OCI-LY3 (cell line): ENCODE data around the gene AGMAT.

Source experiments
- H2AFZ ChIP-seq: fragments of 200-600, 300-600 bp; shearing (Covaris generic); 2 replicates; pipeline ENCODE4 v1.6.0; 2014; ENCODE audit warnings: antibody characterized with exemption, low read depth, low read length
- H3K27ac ChIP-seq: fragments of 200-600, 300-600 bp; sonication (generic); 2 replicates; pipeline ENCODE4 v1.5.1; 2014; ENCODE audit warnings: mild to moderate bottlenecking, low read length, moderate library complexity, mixed read lengths
- H3K27me3 ChIP-seq: fragments of 200-600, 300-600 bp; sonication (generic); 2 replicates; pipeline ENCODE4 v1.6.1; 2014; ENCODE audit warnings: low read depth, low read length, mixed read lengths
- H3K36me3 ChIP-seq: fragments of 200-600, 300-600 bp; sonication (generic); replicated peaks from 2 replicates; pipeline ENCODE3; 2014; ENCODE audit warnings: low read depth, low read length, mixed read lengths
- H3K4me1 ChIP-seq: fragments of 300-600, 200-600 bp; sonication (generic); 2 replicates; pipeline ENCODE4 v1.6.1; 2014; ENCODE audit warnings: low read length, mixed read lengths
- H3K4me2 ChIP-seq: fragments of 200-600, 300-600 bp; sonication (generic); 2 replicates; pipeline ENCODE4 v1.6.1; 2014; ENCODE audit warnings: low read length, mixed read lengths
- H3K4me3 ChIP-seq: fragments of 300-600, 200-600 bp; sonication (generic); 2 replicates; pipeline ENCODE4 v1.5.1; 2014; ENCODE audit warnings: antibody characterized with exemption, mild to moderate bottlenecking, low read length, moderate library complexity
- H3K79me2 ChIP-seq: fragments of 300-600, 200-600 bp; shearing (Covaris generic); 2 replicates; pipeline ENCODE4 v1.6.1; 2014; ENCODE audit warnings: mild to moderate bottlenecking, low read length, mixed read lengths
- H3K9ac ChIP-seq: fragments of 300-600, 200-600 bp; shearing (Covaris generic); 2 replicates; pipeline ENCODE4 v1.6.0; 2014; ENCODE audit warnings: mild to moderate bottlenecking, low read length, moderate library complexity
- H3K9me3 ChIP-seq: fragments of 200-600, 300-600 bp; shearing (Covaris generic); 2 replicates; pipeline ENCODE4 v1.6.1; 2014; ENCODE audit warnings: low read length, mixed read lengths; ENCODE audit not compliant: insufficient read depth
- H4K20me1 ChIP-seq: fragments of 200-600, 300-600 bp; sonication (generic); 2 replicates; pipeline ENCODE4 v1.6.1; 2016; ENCODE audit warnings: low read length, mixed read lengths; ENCODE audit not compliant: insufficient read depth
- CTCF ChIP-seq: fragments of 200-600, 300-600 bp; sonication (generic); IDR thresholded peaks from 2 replicates; pipeline ENCODE4 v1.5.1; 2014; ENCODE audit warnings: antibody characterized with exemption, low read length, low read depth
- EZH2phosphoT487 ChIP-seq: fragments of 200-600 bp; shearing (Covaris generic); IDR thresholded peaks from 2 replicates; pipeline ENCODE4 v1.6.1; 2018; ENCODE audit warnings: antibody characterized with exemption, mixed run types, low read depth

AGMAT gene

GRCh38 chr1:15584489-15585363 lies at the start of gene AGMAT:
Gene AGMAT (minus strand): TSS chr1:15585051. CDS start chr1:15584967, 84 bp downstream.
- Histone ChIP-seq H3K9ac (peak within 1 kb of the TSS; percentile 63), H3K27ac (no peak within 1 kb of the TSS), H2AFZ (peak within 1 kb of the TSS; percentile 9; the same call in 1 of the 2 replicates), H3K9me3 (no peaks in the 10 kb centered on the region), H3K79me2 (no peaks in the 10 kb centered on the region), H3K27me3 (no peaks in the 10 kb centered on the region), H3K4me2 (peak within 1 kb of the TSS; percentile 69), H3K4me1 (no peaks in the 10 kb centered on the region), H4K20me1 (no peaks in the 10 kb centered on the region), H3K36me3 (no peaks in the 10 kb centered on the region), H3K4me3 (peak within 1 kb of the TSS; percentile 77)
- TF ChIP-seq EZH2phosphoT487 (no peak), CTCF (no peak)

GRCh38 chr1:15633756-15634420 lies 49.0 kb upstream of the AGMAT start:
- no peak overlapping the region for H2AFZ ChIP-seq
- H3K9ac ChIP-seq, result no peak overlapping the region
- H3K27me3 ChIP-seq, result no peaks in the 10 kb centered on the region
- H4K20me1 ChIP-seq, result peaks cover 7% of the 10 kb centered on the region; the same call in 1 of the 2 replicates
- no peak overlapping the region for H3K4me2 ChIP-seq
- H3K4me1 ChIP-seq, result peaks cover 1% of the 10 kb centered on the region
- H3K9me3 ChIP-seq, result no peaks in the 10 kb centered on the region
- no peak overlapping the region for H3K4me3 ChIP-seq
- H3K36me3 ChIP-seq, result peaks cover 48% of the 10 kb centered on the region
- H3K79me2 ChIP-seq, result peaks cover 23% of the 10 kb centered on the region
- TF ChIP-seq CTCF, result no peak
- TF ChIP-seq EZH2phosphoT487, result no peak
- H3K27ac ChIP-seq, result no peak overlapping the region

GRCh38 chr1:15628003-15628402 lies 43.2 kb upstream of the AGMAT start:
- H3K27ac ChIP-seq, result peak overlapping the region; percentile 50
- TF ChIP-seq CTCF (no peak), EZH2phosphoT487 (no peak)
- H3K27me3 ChIP-seq, result no peaks in the 10 kb centered on the region
- H3K4me1 ChIP-seq, result peaks cover 44% of the 10 kb centered on the region
- H3K9ac ChIP-seq, result no peak overlapping the region
- peaks cover 65% of the 10 kb centered on the region for H4K20me1 ChIP-seq
- H2AFZ ChIP-seq, result no peak overlapping the region
- peaks cover 36% of the 10 kb centered on the region for H3K36me3 ChIP-seq
- no peaks in the 10 kb centered on the region for H3K9me3 ChIP-seq
- H3K4me3 ChIP-seq, result no peak overlapping the region
- peak overlapping the region; percentile 41 for H3K4me2 ChIP-seq
- H3K79me2 ChIP-seq, result peaks cover 69% of the 10 kb centered on the region

- Histone ChIP-seq H3K9ac (no peak overlapping the region), H3K4me3 (no peak overlapping the region), H3K27me3 (no peaks in the 10 kb centered on the region), H3K9me3 (no peaks in the 10 kb centered on the region), H3K27ac (peak overlapping the region; percentile 50), H3K4me2 (peak overlapping the region; percentile 41), H4K20me1 (peaks cover 70% of the 10 kb centered on the region), H3K36me3 (peaks cover 34% of the 10 kb centered on the region), H2AFZ (no peak overlapping the region), H3K4me1 (peaks cover 44% of the 10 kb centered on the region), H3K79me2 (peaks cover 74% of the 10 kb centered on the region)
- TF ChIP-seq CTCF (no peak), EZH2phosphoT487 (no peak)
Measured at GRCh38 chr1:15627343-15627988, 42.6 kb upstream of the AGMAT start.
